ENCODE measurements around the gene GPATCH2.
A peak's percentile ranks its signal among the peaks of the same experiment; 100 is the strongest.

The GPATCH2 gene

GRCh38 chr1:217630711-217631591, at the start of gene GPATCH2, which contains the start of gene SPATA17:
Gene GPATCH2 (minus strand): TSS chr1:217631090. CDS start chr1:217630971, 119 bp downstream.
Gene SPATA17 (plus strand): TSS chr1:217631344. CDS start chr1:217631379, 35 bp downstream.
- DNase-seq (ENCODE audit: low read depth, low spot score) = peak; percentile 93

GRCh38 chr1:217674028-217674729, 43.3 kb upstream of the GPATCH2 start:
- no peak for DNase-seq (ENCODE audit: low read depth, low spot score)

- no peak for DNase-seq (ENCODE audit: low read depth, low spot score)
These were observed 42.5 kb upstream of the GPATCH2 start for GRCh38 chr1:217673387-217673786.

GRCh38 chr1:217668351-217668940, 37.6 kb upstream of the GPATCH2 start:
- DNase-seq (ENCODE audit: low read depth, low spot score) = no peak

GRCh38 chr1:217661407-217661806, 30.5 kb upstream of the GPATCH2 start:
- no peak for DNase-seq (ENCODE audit: low read depth, low spot score)

GRCh38 chr1:217660353-217661062, 29.6 kb upstream of the GPATCH2 start:
- no peak for DNase-seq (ENCODE audit: low read depth, low spot score)

GRCh38 chr1:217650674-217651073, 19.8 kb upstream of the GPATCH2 start:
- DNase-seq (ENCODE audit: low read depth, low spot score) = no peak

GRCh38 chr1:217647791-217648190, 16.9 kb upstream of the GPATCH2 start:
- no peak for DNase-seq (ENCODE audit: low read depth, low spot score)

GRCh38 chr1:217642455-217642854, 11.6 kb upstream of the GPATCH2 start:
- DNase-seq (ENCODE audit: low read depth, low spot score) = no peak

GRCh38 chr1:217627431-217627830, 3.5 kb downstream of the GPATCH2 start:
- no peak for DNase-seq (ENCODE audit: low read depth, low spot score)

- DNase-seq (ENCODE audit: low read depth, low spot score) = no peak
These were observed 4.6 kb downstream of the GPATCH2 start for GRCh38 chr1:217626321-217626720.

- no peak for DNase-seq (ENCODE audit: low read depth, low spot score)
These were observed 8.8 kb downstream of the GPATCH2 start for GRCh38 chr1:217622042-217622441.

GRCh38 chr1:217620814-217621213, 10.1 kb downstream of the GPATCH2 start:
- DNase-seq (ENCODE audit: low read depth, low spot score) = no peak

GRCh38 chr1:217617126-217617525, 13.8 kb downstream of the GPATCH2 start:
- no peak for DNase-seq (ENCODE audit: low read depth, low spot score)

GRCh38 chr1:217614200-217614712, 16.6 kb downstream of the GPATCH2 start:
- DNase-seq (ENCODE audit: low read depth, low spot score) = no peak

- DNase-seq (ENCODE audit: low read depth, low spot score) = no peak
These were observed 25.5 kb downstream of the GPATCH2 start for GRCh38 chr1:217605390-217605789.

GRCh38 chr1:217602380-217602779, 28.5 kb downstream of the GPATCH2 start:
- no peak for DNase-seq (ENCODE audit: low read depth, low spot score)

- DNase-seq (ENCODE audit: low read depth, low spot score) = no peak
These were observed 31.7 kb downstream of the GPATCH2 start for GRCh38 chr1:217599154-217599553.

GRCh38 chr1:217590598-217590997, 40.3 kb downstream of the GPATCH2 start:
- DNase-seq (ENCODE audit: low read depth, low spot score) = no peak

- DNase-seq (ENCODE audit: low read depth, low spot score) = no peak
These were observed 44.3 kb downstream of the GPATCH2 start for GRCh38 chr1:217586586-217586985.

GRCh38 chr1:217585577-217585976, 45.3 kb downstream of the GPATCH2 start:
- DNase-seq (ENCODE audit: low read depth, low spot score) = no peak
